Cardiac muscle cell (in vitro differentiated cells and primary cell): Measurements from ENCODE around the gene FAM78B. TPM values are rescaled to one million over a fixed set of nuclear protein-coding genes. Genes with fewer than 3 reads are reported as not detected.

Source experiments
- DNase-seq, 2 donors: peaks; one replicate each; pipeline versions ENCODE4 v3.0.0 to v3.0.0-alpha.2; 2010 to 2017; ENCODE audit warnings: low read depth in 1 of 2, low spot score in 1 of 2
- H3K27ac ChIP-seq: fragments of 200-600 bp; sonication (generic); 2 replicates; pipeline ENCODE4 v1.5.1; 2016
- H3K27me3 ChIP-seq: fragments of 200-600 bp; sonication (generic); 2 replicates; pipeline ENCODE4 v1.6.0; 2016; ENCODE audit warnings: control low read depth
- H3K36me3 ChIP-seq: fragments of 200-600 bp; sonication (generic); 2 replicates; pipeline ENCODE4 v1.5.1; 2016; ENCODE audit warnings: control low read depth
- H3K4me1 ChIP-seq: fragments of 200-600 bp; sonication (generic); 2 replicates; pipeline ENCODE4 v1.8.1; 2017; ENCODE audit warnings: low read depth, mild to moderate bottlenecking, mixed run types
- H3K4me3 ChIP-seq: fragments of 200-600 bp; sonication (generic); 2 replicates; pipeline ENCODE4 v1.5.1; 2016; ENCODE audit warnings: mild to moderate bottlenecking
- H3K9me3 ChIP-seq: fragments of 200-600 bp; sonication (generic); 2 replicates; pipeline ENCODE4 v1.5.1; 2017; ENCODE audit warnings: low read depth, mild to moderate bottlenecking, control low read depth
- CTCF ChIP-seq: IDR thresholded peaks from 2 replicates; pipeline ENCODE4 v1.5.1; 2012; ENCODE audit warnings: low read depth, mild to moderate bottlenecking, low read length
- polyA plus RNA-seq: library from polyadenylated mRNA; unstranded; fragments of >200 nt; fragmentation: Nextera tagmentation; extraction: Ambion mirVana; gene quantifications from 2 replicates; pipeline ENCODE4 v1.2.1, GENCODE V29; 2016
- total RNA-seq: library from RNA; depleted of rRNA; stranded (reverse); fragments of >200 nt; gene quantifications from 2 replicates; pipeline ENCODE4 v1.2.3, GENCODE V29; 2016

FAM78B gene
- total and polyA plus RNA-seq, 2 experiments from 2014 or later: 0.06 to 0.57 TPM

- H3K27ac ChIP-seq: no peak overlapping the region
- no peaks in the 10 kb centered on the region for H3K36me3 ChIP-seq
- H3K4me1 ChIP-seq: no peaks in the 10 kb centered on the region
- no peak for TF ChIP-seq CTCF
- H3K4me3 ChIP-seq: no peak overlapping the region
- H3K9me3 ChIP-seq: no peaks in the 10 kb centered on the region
- no peak for DNase-seq
- H3K27me3 ChIP-seq: no peaks in the 10 kb centered on the region
Measured at GRCh38 chr1:166040202-166040997, 126.4 kb downstream of the FAM78B start.

DNA sequence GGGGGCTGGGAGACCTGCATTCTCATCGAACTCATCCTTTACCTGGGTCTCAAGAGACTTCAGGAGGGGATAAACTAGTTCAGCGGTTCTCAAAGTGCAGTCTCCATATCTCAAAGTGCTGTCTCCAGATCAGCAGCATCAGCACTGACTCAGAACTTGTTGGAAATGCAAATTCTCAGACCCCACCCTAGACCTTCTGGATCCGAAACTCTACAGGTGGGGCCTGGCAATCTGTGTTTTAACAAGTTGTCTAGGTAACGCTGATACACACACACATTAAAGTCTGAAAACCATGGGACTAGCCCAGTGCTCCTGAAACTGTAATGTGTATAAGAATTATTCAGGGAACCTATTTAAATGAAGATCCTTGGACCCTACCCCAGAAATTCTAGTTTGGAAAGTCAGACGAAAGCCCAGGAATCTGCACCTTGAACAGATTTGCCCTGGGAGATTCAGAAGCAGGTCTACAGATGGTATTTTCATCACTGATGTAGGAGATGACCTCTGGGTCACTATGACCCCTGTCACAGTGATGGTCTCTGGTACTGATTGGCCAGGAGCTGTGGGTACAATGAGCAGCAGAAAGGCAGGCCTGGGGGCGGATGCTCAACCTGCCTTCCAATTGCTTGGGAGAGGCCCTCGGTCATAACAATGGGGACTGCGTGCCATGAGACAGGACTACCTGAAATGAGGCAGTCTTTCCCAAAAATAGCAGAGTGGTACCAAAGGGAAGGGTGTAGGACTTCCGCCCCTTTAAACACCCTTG, 127.2 kb downstream of the FAM78B start:
- Histone ChIP-seq H3K36me3 (no peaks in the 10 kb centered on the region), H3K27me3 (no peaks in the 10 kb centered on the region), H3K4me1 (no peaks in the 10 kb centered on the region), H3K9me3 (no peaks in the 10 kb centered on the region), H3K4me3 (no peak overlapping the region), H3K27ac (no peak overlapping the region)
- TF ChIP-seq CTCF: no peak
- no peak for DNase-seq

DNA sequence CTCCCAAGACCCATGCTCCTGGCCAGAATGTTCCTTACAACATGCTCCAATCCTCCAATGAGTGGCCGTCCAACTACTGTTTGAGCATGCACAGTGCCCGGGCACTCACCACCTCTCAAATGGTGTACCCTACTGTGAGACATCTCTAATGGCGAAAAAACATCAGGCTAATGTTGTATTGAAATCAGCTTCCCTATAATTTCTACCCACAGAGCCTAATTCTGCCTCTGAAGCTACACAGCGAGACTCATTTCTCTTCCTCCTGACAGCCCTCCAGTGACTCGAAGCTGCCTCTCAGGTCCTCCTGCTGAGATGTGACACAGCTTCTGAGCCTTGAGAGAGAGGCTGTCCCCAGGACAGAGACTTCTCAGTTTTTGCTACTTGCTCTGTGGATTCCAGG, 130.7 kb downstream of the FAM78B start:
- Histone ChIP-seq H3K9me3 (no peaks in the 10 kb centered on the region), H3K27ac (no peak overlapping the region), H3K4me3 (no peak overlapping the region), H3K4me1 (no peaks in the 10 kb centered on the region), H3K36me3 (no peaks in the 10 kb centered on the region), H3K27me3 (no peaks in the 10 kb centered on the region)
- no peak for TF ChIP-seq CTCF
- DNase-seq: no peak

GRCh38 chr1:166032572-166033371, 134.0 kb downstream of the FAM78B start:
- no peak overlapping the region for H3K4me3 ChIP-seq
- DNase-seq: no peak

More at GRCh38 chr1:166032572-166033371, 134.0 kb downstream of the FAM78B start:
- Histone ChIP-seq H3K36me3 (no peaks in the 10 kb centered on the region), H3K27me3 (no peaks in the 10 kb centered on the region), H3K4me1 (no peaks in the 10 kb centered on the region), H3K27ac (no peak overlapping the region), H3K9me3 (no peaks in the 10 kb centered on the region)
- no peak for TF ChIP-seq CTCF
